Keratinocyte (primary cell): Measurements from ENCODE around the gene USP54. TPM values are rescaled to one million over a fixed set of nuclear protein-coding genes. Genes with fewer than 3 reads are reported as not detected.

ENCODE experiments used
- DNase-seq: peaks from one replicate; pipeline ENCODE4 v3.0.0-alpha.2; 2011; ENCODE audit warnings: low read depth, missing footprints, low spot score
- FAIRE-seq: peaks from 2 replicates; lab custom pipeline; 2011; peaks lifted over from hg19 to GRCh38; lab: Jason Lieb, UNC
- H2AFZ ChIP-seq: 2 replicates; pipeline ENCODE4 v1.6.0; 2012; ENCODE audit warnings: low read length, control low read depth, inconsistent platforms; ENCODE audit not compliant: control insufficient read depth
- H3K27ac ChIP-seq: 2 replicates; pipeline ENCODE4 v1.5.1; 2011; ENCODE audit warnings: low read length; ENCODE audit not compliant: control insufficient read depth, insufficient read depth
- H3K27me3 ChIP-seq: 3 replicates; pipeline ENCODE4 v1.6.0; 2011; ENCODE audit warnings: low read length; ENCODE audit not compliant: control insufficient read depth, insufficient read depth; ENCODE audit errors: extremely low read depth
- H3K36me3 ChIP-seq, 2 experiments: 2 replicates in 1 of 2; 3 replicates in 1 of 2; pipeline ENCODE4 v1.5.1; 2011; ENCODE audit warnings: low read length in 2 of 2, mild to moderate bottlenecking in 1 of 2; ENCODE audit not compliant: control insufficient read depth in 2 of 2, insufficient read depth in 2 of 2; ENCODE audit errors: extremely low read depth in 1 of 2
- H3K4me1 ChIP-seq: 3 replicates; pipeline ENCODE4 v1.5.1; 2011; ENCODE audit warnings: low read length; ENCODE audit not compliant: control insufficient read depth, insufficient read depth; ENCODE audit errors: extremely low read depth
- H3K4me2 ChIP-seq: 3 replicates; pipeline ENCODE4 v1.6.0; 2011; ENCODE audit warnings: low read depth, low read length; ENCODE audit not compliant: control insufficient read depth, insufficient read depth; ENCODE audit errors: extremely low read depth
- H3K4me3 ChIP-seq, 3 experiments: fragments of 200-600 bp in 1 of 3; sonication (generic) in 1 of 3; 2 replicates in 2 of 3; 3 replicates in 1 of 3; pipeline ENCODE4 v1.5.1; 2011 to 2016; ENCODE audit warnings: low read length in 3 of 3, mild to moderate bottlenecking in 3 of 3, control low read depth in 2 of 3, inconsistent platforms in 1 of 3, low read depth in 1 of 3, mixed read lengths in 1 of 3, mixed run types in 1 of 3, moderate library complexity in 1 of 3; ENCODE audit not compliant: control insufficient read depth in 2 of 3, insufficient read depth in 2 of 3; ENCODE audit errors: extremely low read depth in 1 of 3
- H3K79me2 ChIP-seq: 2 replicates; pipeline ENCODE4 v1.6.0; 2012; ENCODE audit warnings: low read length; ENCODE audit not compliant: control insufficient read depth, insufficient read depth
- H3K9ac ChIP-seq: 3 replicates; pipeline ENCODE4 v1.6.0; 2011; ENCODE audit warnings: low read length; ENCODE audit not compliant: control insufficient read depth, insufficient read depth; ENCODE audit errors: extremely low read depth
- H3K9me1 ChIP-seq: 3 replicates; pipeline ENCODE4 v1.6.0; 2011; ENCODE audit warnings: low read length; ENCODE audit not compliant: control insufficient read depth, insufficient read depth; ENCODE audit errors: extremely low read depth
- H3K9me3 ChIP-seq: 2 replicates; pipeline ENCODE4 v1.5.1; 2012; ENCODE audit warnings: low read depth, low read length; ENCODE audit not compliant: control insufficient read depth
- H4K20me1 ChIP-seq: 3 replicates; pipeline ENCODE4 v1.6.0; 2011; ENCODE audit warnings: low read length; ENCODE audit not compliant: control insufficient read depth, insufficient read depth; ENCODE audit errors: extremely low read depth
- EZH2 ChIP-seq: IDR thresholded peaks from one replicate; pipeline ENCODE4 v1.6.1; 2012; ENCODE audit warnings: inconsistent platforms, mild to moderate bottlenecking, low read length, moderate library complexity
- dilution Hi-C: fragments of 300-500 bp; cut with MboI; formaldehyde crosslinking; loops from one replicate; pipeline ENCODE4 v1.7.0; 2020; ENCODE audit warnings: low sequenced_read_pairs; ENCODE audit not compliant: extremely low pct_ligation_motif_present
- polyA plus RNA-seq, 5 experiments: library from polyadenylated mRNA; depleted of rRNA in 3 of 5; stranded (reverse) in 3 of 5; stranded (forward) in 1 of 5; unstranded in 1 of 5; fragments of >200 nt; gene quantifications; 1 replicate in 1 of 5; 2 replicates in 3 of 5; 3 replicates in 1 of 5; pipeline versions ENCODE4 v1.2.1 to v1.2.3, GENCODE V29; 2011 to 2012; ENCODE audit warnings: missing spikeins in 2 of 5, low read depth in 1 of 5, low replicate concordance in 1 of 5
- TF ChIP-seq, protein P1 (sequence below), 3 experiments: IDR thresholded peaks in 1 of 3; conservative IDR thresholded peaks in 1 of 3; optimal IDR thresholded peaks in 1 of 3; 2 replicates in 2 of 3; 3 replicates in 1 of 3; pipeline versions ENCODE3 to v1.5.1; 2011; ENCODE audit warnings: low read length in 3 of 3, mild to moderate bottlenecking in 3 of 3, moderate library complexity in 2 of 3, control low read depth in 1 of 3, inconsistent platforms in 1 of 3; ENCODE audit not compliant: insufficient read depth in 2 of 3; ENCODE audit errors: extremely low read depth in 1 of 3

The USP54 gene
- polyA plus RNA-seq, 1 donor (not counting 4 experiments of a cell fraction or from before 2014, with no cell fraction given): 7.6 TPM

DNA sequence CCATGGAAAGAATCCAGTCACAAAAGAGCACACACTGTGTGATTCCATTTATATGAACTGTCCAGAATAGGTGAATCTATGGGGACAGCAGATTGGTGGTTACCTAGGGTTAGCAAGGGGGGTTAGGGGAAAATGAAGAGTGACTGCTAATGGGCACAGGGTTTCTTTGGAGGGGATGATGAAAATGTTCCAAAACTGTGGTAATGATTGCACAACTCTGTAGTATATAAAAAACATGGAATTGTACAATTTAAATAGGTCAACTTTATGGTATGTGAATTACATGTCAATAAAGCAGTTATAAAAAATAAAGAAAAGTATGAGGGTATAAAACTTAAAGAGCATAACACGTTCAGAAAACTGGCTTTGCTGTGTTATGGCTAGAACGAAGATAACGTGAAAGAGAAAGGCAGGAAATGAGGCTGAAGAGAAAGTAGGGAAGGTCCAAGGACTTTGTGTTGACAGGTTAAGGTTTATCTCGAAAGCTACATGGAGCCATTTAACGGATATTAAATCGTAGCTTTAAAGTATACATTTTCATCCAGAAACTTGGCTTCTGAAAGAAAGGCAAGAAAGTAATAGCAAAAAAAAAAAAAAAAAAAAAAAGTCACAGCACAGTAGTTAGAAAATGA is 131.3 kb downstream of the USP54 start:
- TF ChIP-seq, protein P1, sequence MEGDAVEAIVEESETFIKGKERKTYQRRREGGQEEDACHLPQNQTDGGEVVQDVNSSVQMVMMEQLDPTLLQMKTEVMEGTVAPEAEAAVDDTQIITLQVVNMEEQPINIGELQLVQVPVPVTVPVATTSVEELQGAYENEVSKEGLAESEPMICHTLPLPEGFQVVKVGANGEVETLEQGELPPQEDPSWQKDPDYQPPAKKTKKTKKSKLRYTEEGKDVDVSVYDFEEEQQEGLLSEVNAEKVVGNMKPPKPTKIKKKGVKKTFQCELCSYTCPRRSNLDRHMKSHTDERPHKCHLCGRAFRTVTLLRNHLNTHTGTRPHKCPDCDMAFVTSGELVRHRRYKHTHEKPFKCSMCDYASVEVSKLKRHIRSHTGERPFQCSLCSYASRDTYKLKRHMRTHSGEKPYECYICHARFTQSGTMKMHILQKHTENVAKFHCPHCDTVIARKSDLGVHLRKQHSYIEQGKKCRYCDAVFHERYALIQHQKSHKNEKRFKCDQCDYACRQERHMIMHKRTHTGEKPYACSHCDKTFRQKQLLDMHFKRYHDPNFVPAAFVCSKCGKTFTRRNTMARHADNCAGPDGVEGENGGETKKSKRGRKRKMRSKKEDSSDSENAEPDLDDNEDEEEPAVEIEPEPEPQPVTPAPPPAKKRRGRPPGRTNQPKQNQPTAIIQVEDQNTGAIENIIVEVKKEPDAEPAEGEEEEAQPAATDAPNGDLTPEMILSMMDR (optimal IDR thresholded peaks at IDR 0.05 in 1 of 3, IDR thresholded peaks at IDR 0.05 in 1 of 3, conservative IDR thresholded peaks at IDR 0.05 in 1 of 3; ENCODE audit: extremely low read depth in 1 of 3, insufficient read depth in 2 of 3, low read length in 3 of 3): no peak
- no peak for TF ChIP-seq EZH2
- H3K27ac ChIP-seq: no peak overlapping the region
- no peaks in the 10 kb centered on the region for H3K9me3 ChIP-seq
- DNase-seq (no peak), FAIRE-seq (no peak)
- H3K4me3 ChIP-seq: no peak overlapping the region
- H3K27me3 ChIP-seq: no peaks in the 10 kb centered on the region
- no peaks in the 10 kb centered on the region for H3K9me1 ChIP-seq
- H3K4me2 ChIP-seq: no peak overlapping the region
- H3K36me3 ChIP-seq: peaks cover 0 to 6% of the 10 kb centered on the region in 2 experiments
- no peaks in the 10 kb centered on the region for H3K4me1 ChIP-seq
- no peaks in the 10 kb centered on the region for H3K79me2 ChIP-seq
- H3K9ac ChIP-seq: no peak overlapping the region
- H2AFZ ChIP-seq: no peak overlapping the region
- dilution Hi-C loops: no loop called here
- no peaks in the 10 kb centered on the region for H4K20me1 ChIP-seq

DNA sequence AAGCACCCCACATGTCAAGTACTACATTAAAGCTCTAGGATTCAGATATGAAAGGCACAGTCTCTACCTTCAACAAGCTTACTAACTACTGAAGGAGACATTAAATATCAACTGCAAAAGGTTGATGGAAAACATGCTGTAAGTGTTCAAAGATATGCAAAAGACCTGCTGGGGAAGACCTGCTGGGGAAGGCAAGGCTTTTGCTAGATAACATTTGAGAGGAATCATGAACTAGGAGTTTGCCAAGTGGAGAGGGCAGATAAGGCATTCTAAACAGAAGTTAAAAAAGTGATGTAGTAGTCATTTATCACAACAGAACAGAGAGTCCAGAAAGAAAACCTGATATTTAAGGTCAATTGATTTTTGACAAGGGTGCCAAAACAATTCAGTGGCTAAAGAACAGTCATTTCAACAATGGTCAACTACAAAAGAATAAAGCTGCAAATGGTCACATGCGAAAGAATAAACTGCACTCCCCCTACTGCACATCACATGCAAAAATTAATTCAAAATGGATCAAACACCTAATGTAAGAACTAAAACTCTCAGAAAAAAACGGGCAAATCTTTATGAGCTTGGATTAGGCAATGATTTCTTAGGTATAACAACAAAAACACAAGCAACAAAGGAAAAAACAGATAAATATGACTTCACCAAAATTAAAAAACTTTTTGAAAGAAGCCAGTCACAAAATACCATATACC is 134.8 kb downstream of the USP54 start:
- no peak overlapping the region for H3K9ac ChIP-seq
- no peak overlapping the region for H3K27ac ChIP-seq
- no peaks in the 10 kb centered on the region for H3K4me1 ChIP-seq
- no peaks in the 10 kb centered on the region for H3K79me2 ChIP-seq
- H3K36me3 ChIP-seq: peaks cover 0 to 3% of the 10 kb centered on the region in 2 experiments
- no peak overlapping the region for H2AFZ ChIP-seq
- dilution Hi-C loops: no loop called here
- H4K20me1 ChIP-seq: no peaks in the 10 kb centered on the region
- H3K4me2 ChIP-seq: no peak overlapping the region
- TF ChIP-seq, protein P1 (optimal IDR thresholded peaks at IDR 0.05 in 1 of 3, IDR thresholded peaks at IDR 0.05 in 1 of 3, conservative IDR thresholded peaks at IDR 0.05 in 1 of 3; ENCODE audit: extremely low read depth in 1 of 3, insufficient read depth in 2 of 3, low read length in 3 of 3): no peak
- TF ChIP-seq EZH2: no peak
- FAIRE-seq: no peak
- no peaks in the 10 kb centered on the region for H3K9me3 ChIP-seq
- DNase-seq: no peak
- H3K4me3 ChIP-seq: no peak overlapping the region
- no peaks in the 10 kb centered on the region for H3K9me1 ChIP-seq
- no peaks in the 10 kb centered on the region for H3K27me3 ChIP-seq
